ENCODE measurements around the gene PPP1R8.

The PPP1R8 gene

GRCh38 chr1:27886353-27886679 is 55.7 kb downstream of the PPP1R8 start:
- no peak for TF ChIP-seq CTCF (IDR thresholded peaks at IDR 0.05; ENCODE audit: insufficient read depth, low read depth, low read length, missing control alignments)
- peak; percentile 21 for DNase-seq (ENCODE audit: low read depth)
- H3K4me3 ChIP-seq (ENCODE audit: low read depth, low read length): peak overlapping the region; percentile 2; the same call in 1 of the 2 replicates

- no peak for TF ChIP-seq CTCF (IDR thresholded peaks at IDR 0.05; ENCODE audit: insufficient read depth, low read depth, low read length, missing control alignments)
- H3K4me3 ChIP-seq (ENCODE audit: low read depth, low read length): peak overlapping the region; percentile 2; the same call in 1 of the 2 replicates
Observed at GRCh38 chr1:27886744-27887143, 56.2 kb downstream of the PPP1R8 start.

GRCh38 chr1:27887215-27888021 is 56.8 kb downstream of the PPP1R8 start:
- no peak overlapping the region for H3K4me3 ChIP-seq (ENCODE audit: low read depth, low read length)
- TF ChIP-seq CTCF (IDR thresholded peaks at IDR 0.05; ENCODE audit: insufficient read depth, low read depth, low read length, missing control alignments): no peak
- peak; percentile 90 for DNase-seq (ENCODE audit: low read depth)

More at GRCh38 chr1:27886744-27887143, 56.2 kb downstream of the PPP1R8 start:
- DNase-seq (ENCODE audit: low read depth): no peak

- H3K4me3 ChIP-seq (ENCODE audit: low read depth, low read length): peak overlapping the region; percentile 28; the same call in 1 of the 2 replicates
- DNase-seq (ENCODE audit: low read depth): peak; percentile 60
Observed at GRCh38 chr1:27889506-27889905, 58.9 kb downstream of the PPP1R8 start.

GRCh38 chr1:27891196-27891889 is 60.8 kb downstream of the PPP1R8 start:
- peak overlapping the region; percentile 35 for H3K4me3 ChIP-seq (ENCODE audit: low read depth, low read length)
- peak; percentile 90 for DNase-seq (ENCODE audit: low read depth)
- TF ChIP-seq CTCF (IDR thresholded peaks at IDR 0.05; ENCODE audit: insufficient read depth, low read depth, low read length, missing control alignments): no peak

More at GRCh38 chr1:27889506-27889905, 58.9 kb downstream of the PPP1R8 start:
- TF ChIP-seq CTCF (IDR thresholded peaks at IDR 0.05; ENCODE audit: insufficient read depth, low read depth, low read length, missing control alignments): no peak

- no peak for DNase-seq (ENCODE audit: low read depth)
- no peak for TF ChIP-seq CTCF (IDR thresholded peaks at IDR 0.05; ENCODE audit: insufficient read depth, low read depth, low read length, missing control alignments)
- no peak overlapping the region for H3K4me3 ChIP-seq (ENCODE audit: low read depth, low read length)
Observed at GRCh38 chr1:27894521-27894920, 63.9 kb downstream of the PPP1R8 start.
